Stimulated activated CD8-positive, alpha-beta memory T cell treated with anti-CD3 and anti-CD28 coated beads, Interleukin-7, amount 100 ng/mL, for 24 hours (primary cell): ENCODE measurements around the gene KCNAB2.
"Not testable (repeated sequence)": the region's sequence is repeated elsewhere in the genome, so short reads cannot be mapped to it uniquely, and the experiment has no call there.

Source experiments
- DNase-seq: peaks from one replicate; pipeline ENCODE4 v3.0.0-alpha.2; 2020; ENCODE audit warnings: low read depth

Gene KCNAB2

DNA sequence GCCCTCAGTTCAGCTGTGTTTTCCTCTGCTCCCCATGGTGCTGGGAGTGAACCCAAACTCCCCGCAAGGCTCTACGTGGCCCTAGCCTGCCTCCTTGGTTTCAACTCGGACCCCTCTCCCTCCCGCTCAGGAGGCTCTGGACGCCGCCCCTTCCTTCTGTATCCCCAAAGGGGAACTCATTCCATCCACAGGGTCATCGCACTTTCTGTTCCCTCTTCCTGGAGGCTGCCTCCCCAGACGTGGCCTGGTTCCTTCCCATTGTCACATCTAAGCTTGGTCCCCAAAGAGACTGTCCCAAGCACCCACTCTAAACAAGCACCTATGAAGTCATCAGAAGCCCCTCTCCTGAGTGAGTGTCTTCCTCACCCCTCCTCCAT, 10.9 kb downstream of the KCNAB2 start:
- no peak for DNase-seq

- no peak for DNase-seq
These were observed 11.6 kb downstream of the KCNAB2 start for GRCh38 chr1:6057170-6057845.

GRCh38 chr1:6059866-6060265, 14.2 kb downstream of the KCNAB2 start:
- no peak for DNase-seq

GRCh38 chr1:6062670-6063069, 17.0 kb downstream of the KCNAB2 start:
- no peak for DNase-seq

DNA sequence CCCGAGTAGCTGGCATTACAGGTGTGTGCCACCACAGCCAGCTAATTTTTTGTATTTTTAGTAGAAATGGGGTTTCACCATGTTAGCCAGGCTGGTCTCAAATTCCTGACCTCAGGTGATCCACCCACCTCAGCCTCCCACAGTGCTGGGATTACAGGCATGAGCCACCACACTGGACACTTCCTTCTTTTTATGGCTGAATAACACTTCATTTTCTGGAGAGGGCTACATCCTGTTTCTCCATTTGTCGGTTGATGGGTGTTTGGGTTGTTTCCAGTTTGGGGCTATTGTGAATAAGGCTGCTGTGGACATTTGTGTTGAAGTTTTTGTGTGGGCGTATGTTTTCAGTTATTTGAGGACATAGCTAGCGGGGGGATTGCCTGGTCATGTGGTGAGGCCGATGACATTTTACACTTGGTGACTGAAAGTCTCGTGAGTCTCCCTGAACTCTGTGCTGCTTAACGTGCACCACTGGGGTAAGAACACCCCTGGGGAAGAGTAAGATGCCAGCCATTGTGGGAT, 17.9 kb downstream of the KCNAB2 start:
- DNase-seq: not testable (repeated sequence)

GRCh38 chr1:6065093-6065858, 19.6 kb downstream of the KCNAB2 start:
- DNase-seq: no peak

GRCh38 chr1:6066680-6067079, 21.0 kb downstream of the KCNAB2 start:
- DNase-seq: no peak

DNA sequence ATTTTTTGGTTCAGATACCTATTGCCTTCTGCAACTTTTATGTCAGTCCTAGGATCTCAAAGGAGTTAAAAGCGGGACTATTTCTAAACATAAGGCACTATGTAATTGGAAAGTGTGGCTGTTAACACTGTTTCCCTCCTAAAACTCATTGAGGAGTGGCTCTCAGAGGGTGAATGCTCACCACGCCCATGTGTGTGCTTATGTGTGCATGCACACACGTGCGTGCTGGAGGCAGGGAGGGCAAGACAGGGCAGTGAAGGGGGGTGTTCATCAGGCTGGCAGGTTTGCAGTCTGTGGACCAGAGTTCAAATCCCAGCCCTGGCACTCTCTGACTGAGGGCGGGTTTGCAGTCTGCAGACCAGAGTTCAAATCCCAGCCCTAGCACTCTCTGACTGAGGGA, 22.4 kb downstream of the KCNAB2 start:
- no peak for DNase-seq

DNA sequence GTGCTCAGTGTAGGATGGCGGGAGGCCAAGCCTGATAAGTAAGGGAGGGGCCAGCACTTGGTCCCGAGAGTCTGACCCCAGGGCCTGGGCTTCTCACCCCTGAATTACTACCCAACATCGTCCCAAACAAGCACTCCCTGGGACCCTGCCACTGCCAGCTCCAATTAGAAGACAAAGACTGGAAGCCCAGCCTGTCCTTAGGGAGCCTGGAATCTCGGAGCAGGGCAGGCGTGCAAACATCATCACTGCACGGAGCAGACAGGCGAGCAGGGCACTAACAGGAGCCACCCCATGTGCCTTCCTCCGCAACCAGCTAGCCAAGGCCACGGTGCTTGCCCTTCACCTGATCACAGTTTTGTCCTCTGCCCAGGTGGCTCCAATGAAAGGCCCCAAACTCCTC, 23.2 kb downstream of the KCNAB2 start:
- DNase-seq: no peak

DNA sequence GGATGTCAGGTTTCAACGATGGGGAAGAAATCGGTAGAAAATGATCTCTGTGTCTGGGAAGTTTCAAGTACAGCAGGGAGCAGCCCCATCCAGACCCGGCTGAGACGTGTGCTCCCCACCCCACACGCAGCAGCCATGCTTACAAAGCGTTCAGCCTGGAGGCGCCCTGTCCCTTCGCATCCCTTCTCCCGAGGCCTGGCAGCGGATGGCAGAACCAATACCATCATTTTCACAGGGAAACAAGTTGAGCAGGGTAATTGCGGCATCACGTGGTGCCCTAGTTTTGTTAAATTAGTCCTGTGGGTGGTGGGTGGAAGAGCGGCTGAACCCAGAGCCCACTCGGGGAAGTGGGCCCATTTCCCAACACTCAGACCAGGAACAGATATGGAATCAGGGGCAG, 23.9 kb downstream of the KCNAB2 start:
- DNase-seq: no peak

DNA sequence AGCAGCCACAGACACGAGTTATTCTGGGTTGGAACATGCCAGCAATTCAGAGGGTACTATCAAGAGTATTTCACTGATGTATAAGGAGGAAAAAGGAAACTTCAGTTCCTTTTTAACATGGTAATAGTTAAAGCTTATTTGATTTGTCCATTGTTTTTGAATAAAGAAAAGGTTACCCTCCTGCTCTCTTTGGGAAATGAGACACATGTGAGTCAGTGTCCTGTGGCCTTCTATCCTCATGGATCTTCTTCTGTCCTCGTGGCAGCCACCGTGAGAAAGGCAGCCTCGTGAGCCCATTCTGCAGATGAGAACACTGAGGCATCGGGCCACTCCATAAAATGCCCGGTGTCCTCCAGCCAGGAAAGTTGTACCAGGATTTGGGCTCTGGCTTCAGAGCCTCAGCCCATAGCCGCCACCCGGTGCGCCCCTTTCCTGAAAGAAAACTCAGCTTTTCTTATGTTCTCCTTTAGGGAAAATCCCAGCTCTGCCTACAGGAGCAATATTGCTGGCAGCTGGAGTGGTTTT, 24.8 kb downstream of the KCNAB2 start:
- no peak for DNase-seq

- no peak for DNase-seq
These were observed 25.5 kb downstream of the KCNAB2 start for GRCh38 chr1:6071219-6071618.

GRCh38 chr1:6072774-6073479, 27.2 kb downstream of the KCNAB2 start:
- DNase-seq: no peak

DNA sequence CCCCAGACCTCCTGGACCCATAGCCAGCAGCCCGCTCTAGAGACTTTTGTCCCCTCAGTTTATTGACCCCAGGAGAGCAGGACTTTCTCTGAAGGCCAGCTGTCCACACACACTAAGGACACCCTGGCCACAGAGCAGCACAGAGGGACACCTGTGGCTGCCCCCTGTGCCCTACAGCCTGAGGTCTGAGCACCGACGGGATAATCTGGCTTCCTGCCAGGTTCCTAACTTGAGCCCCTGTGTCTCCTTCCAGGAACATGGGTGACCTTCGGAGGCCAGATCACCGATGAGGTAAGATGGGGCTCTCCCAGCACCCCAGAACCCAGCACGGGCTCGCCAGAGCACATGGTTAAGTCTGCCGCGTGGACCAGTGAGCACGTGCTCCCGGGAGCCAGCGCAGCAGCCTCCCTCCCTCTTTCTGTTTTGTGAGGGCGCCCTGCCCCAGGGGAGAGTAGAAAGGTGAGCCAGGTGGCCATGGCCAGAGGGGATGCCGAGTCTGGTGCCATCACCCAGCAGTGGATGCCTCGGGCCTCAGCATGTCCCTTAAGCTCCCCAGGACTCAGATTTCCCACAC, 27.9 kb downstream of the KCNAB2 start:
- no peak for DNase-seq

GRCh38 chr1:6074192-6074901, 28.7 kb downstream of the KCNAB2 start:
- DNase-seq: no peak

DNA sequence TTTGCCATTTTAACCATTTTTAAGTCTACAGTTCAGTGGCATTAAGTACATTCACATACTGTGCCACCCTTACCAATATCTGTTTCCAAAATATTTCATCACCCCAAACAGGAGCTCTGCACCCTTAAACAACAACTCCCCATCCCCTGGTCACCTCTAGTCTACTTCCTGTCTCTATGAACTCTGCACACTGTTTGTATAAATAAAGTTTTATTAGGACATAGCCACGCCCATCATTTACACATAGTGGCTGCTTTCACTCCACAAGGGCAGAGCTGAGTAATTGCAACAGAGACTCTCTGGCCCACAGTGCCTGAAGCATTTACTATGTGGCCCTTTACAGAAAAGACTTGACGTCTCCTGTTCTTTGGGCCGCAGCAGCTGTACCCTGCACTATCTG, 30.1 kb downstream of the KCNAB2 start:
- no peak for DNase-seq

GRCh38 chr1:6077061-6077460, 31.4 kb downstream of the KCNAB2 start:
- not testable (repeated sequence) for DNase-seq

- DNase-seq: no peak
These were observed 31.8 kb downstream of the KCNAB2 start for GRCh38 chr1:6077506-6077905.

GRCh38 chr1:6077919-6078318, 32.2 kb downstream of the KCNAB2 start:
- DNase-seq: no peak

DNA sequence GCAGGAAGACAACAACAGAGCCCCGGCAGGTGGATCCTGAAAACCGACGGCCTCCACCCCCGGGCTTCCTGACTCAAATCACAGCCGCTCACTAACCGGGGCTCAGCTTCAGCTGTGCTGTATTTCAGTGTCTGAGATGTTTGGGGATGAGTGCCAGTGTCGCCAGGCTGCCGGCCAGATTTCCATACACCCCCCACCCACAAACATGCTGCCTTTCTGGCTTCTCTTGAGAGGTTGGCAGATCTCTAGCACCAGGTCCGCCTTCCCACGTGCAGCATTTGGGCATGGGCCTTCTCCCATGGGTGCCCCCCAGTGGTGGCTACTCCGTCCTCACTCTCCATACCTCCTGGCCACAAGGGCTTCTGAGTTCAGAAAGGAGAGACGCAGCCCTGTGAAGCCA, 34.8 kb downstream of the KCNAB2 start:
- no peak for DNase-seq

DNA sequence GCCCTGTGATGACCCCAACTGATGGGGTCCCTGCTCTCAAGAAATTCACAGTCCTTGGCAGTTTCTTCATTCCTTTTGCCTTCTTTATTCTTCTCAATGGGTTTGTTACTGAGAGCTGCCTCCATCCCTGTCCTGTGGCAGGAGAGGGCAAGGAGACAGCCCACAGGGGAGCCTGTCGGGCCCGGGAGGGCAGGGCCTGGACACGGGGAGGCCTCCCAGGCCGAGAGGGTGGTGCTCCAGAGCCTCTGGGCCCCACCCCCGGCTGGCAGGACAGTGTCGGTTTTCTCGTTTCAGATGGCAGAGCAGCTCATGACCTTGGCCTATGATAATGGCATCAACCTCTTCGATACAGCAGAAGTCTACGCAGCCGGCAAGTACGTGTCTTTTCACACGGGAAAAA, 36.2 kb downstream of the KCNAB2 start:
- no peak for DNase-seq
